ENCODE measurements around the gene EMILIN3. TPM values are rescaled to one million over a fixed set of nuclear protein-coding genes. Genes with fewer than 3 reads are reported as not detected.

EMILIN3 gene
- total and polyA plus RNA-seq, 2 of the 8 experiments (the other 6 are each of a cell fraction or from before 2014, with no cell fraction given) = 3.8 to 5.2 TPM

GRCh38 chr20:41363601-41364000 is 3.0 kb downstream of the EMILIN3 start:
- DNase-seq (ENCODE audit: low read depth in 1 of 2, low spot score in 2 of 2) (no peak), FAIRE-seq (no peak)
- no peak overlapping the region for H3K27ac ChIP-seq (ENCODE audit: low read depth, low read length)
- no peak overlapping the region for H4K5ac ChIP-seq (ENCODE audit: insufficient read length, low read depth, low read length)
- H3K56ac ChIP-seq (replicated peaks; ENCODE audit: insufficient read length, low read depth, low read length) = no peak overlapping the region
- POLR2A ChIA-PET (ENCODE audit: partially characterized antibody) = interaction anchor here (1.2 kb wide), 1 partner anchor 23 kb away, joined by 4 read pairs; the partner anchor contains the start of gene LPIN3
- H2AK5ac ChIP-seq (ENCODE audit: low read depth, low read length) = no peak overlapping the region
- H3K79me1 ChIP-seq (ENCODE audit: low read depth, low read length) = no peaks in the 10 kb centered on the region
- H3K79me2 ChIP-seq (ENCODE audit: control insufficient read depth in 1 of 2, insufficient read depth in 2 of 2, low read length in 2 of 2) = no peaks in the 10 kb centered on the region
- peaks cover 18 to 37% (median 34%) of the 10 kb centered on the region in 4 experiments for H3K27me3 ChIP-seq (replicated peaks in 1 of 4; ENCODE audit: control insufficient read depth in 3 of 4, extremely low read depth in 1 of 4, insufficient read depth in 3 of 4, low read length in 3 of 4)
- WGBS, 2 experiments (ENCODE audit: extremely low coverage in 1 of 2, insufficient coverage in 1 of 2, insufficient read length in 1 of 2, insufficient replicate concordance in 2 of 2, low coverage in 1 of 2, low lambda C conversion rate in 2 of 2, missing lambda C conversion rate in 1 of 2) = 89% methylated on average over 7 of the region's 7 CpGs; no CpG with 5 or more reads in 1 of the 2 experiments
- H3K23ac ChIP-seq (ENCODE audit: insufficient read length) = no peak overlapping the region
- H4K8ac ChIP-seq (ENCODE audit: extremely low read depth, insufficient read depth, low read length) = no peak overlapping the region
- H3K9me3 ChIP-seq (ENCODE audit: insufficient read depth in 2 of 2, low read depth in 1 of 2, low read length in 1 of 2) = no peaks in the 10 kb centered on the region
- no peak overlapping the region for H2BK12ac ChIP-seq (ENCODE audit: low read depth, low read length)
- H3K23me2 ChIP-seq (ENCODE audit: low read depth, low read length) = peaks cover 7% of the 10 kb centered on the region; the same call in 1 of the 2 replicates
- no peak overlapping the region for H2AFZ ChIP-seq (ENCODE audit: low read length)
- H3K14ac ChIP-seq (ENCODE audit: insufficient read length) = no peak overlapping the region
- peaks cover 0 to 2% (median 0%) of the 10 kb centered on the region in 4 experiments; a peak in 3 of 7 replicates for H3K4me1 ChIP-seq (replicated peaks in 1 of 4; ENCODE audit: control insufficient read depth in 3 of 4, insufficient read depth in 4 of 4, low read length in 3 of 4)
- H3K4me2 ChIP-seq (ENCODE audit: insufficient read depth in 1 of 2, low read depth in 2 of 2, low read length in 2 of 2) = no peak overlapping the region
- no peaks in the 10 kb centered on the region for H3K36me3 ChIP-seq (ENCODE audit: control insufficient read depth in 2 of 4, insufficient read depth in 4 of 4, low read length in 3 of 4)
- no peak overlapping the region for H2BK20ac ChIP-seq (ENCODE audit: low read length)
- CTCF ChIA-PET (ENCODE audit: partially characterized antibody) = interaction anchor here (0.8 to 2.0 kb wide), 8 partner anchors 11 to 209 kb away, joined by 3 to 6 read pairs (median 4); partner anchors contain the start of gene LPIN3
- no peak overlapping the region for H2BK120ac ChIP-seq (replicated peaks; ENCODE audit: low read depth, low read length)
- no peak overlapping the region for H2BK15ac ChIP-seq (ENCODE audit: low read length)
- no peak overlapping the region for H3K9ac ChIP-seq (replicated peaks in 1 of 4; ENCODE audit: extremely low read depth in 1 of 4, low read depth in 3 of 4, low read length in 3 of 4)
- no peak overlapping the region for H3K4me3 ChIP-seq (ENCODE audit: extremely low read depth in 1 of 4, insufficient read depth in 2 of 4, low read depth in 3 of 4, low read length in 4 of 4)
- H4K20me1 ChIP-seq (replicated peaks in 1 of 2; ENCODE audit: control insufficient read depth in 1 of 2, insufficient read depth in 2 of 2, low read length in 2 of 2) = peaks cover 2 to 10% of the 10 kb centered on the region in 2 experiments
- TF ChIP-seq ZNF274 (IDR thresholded peaks at IDR 0.05; ENCODE audit: borderline replicate concordance, extremely low read depth, low read length) = no peak
- TF ChIP-seq SIN3A (conservative IDR thresholded peaks at IDR 0.05 in 1 of 2, IDR thresholded peaks at IDR 0.05 in 1 of 2; ENCODE audit: low read depth in 1 of 2, low read length in 2 of 2) = no peak
- no peak for TF ChIP-seq CBX8 (IDR thresholded peaks at IDR 0.05; ENCODE audit: borderline replicate concordance, low read depth, low read length)
- no peak for TF ChIP-seq KDM1A (IDR thresholded peaks at IDR 0.05; ENCODE audit: borderline replicate concordance, low read length)
- no peak overlapping the region for H3K4ac ChIP-seq (replicated peaks; ENCODE audit: insufficient read length, low read depth, low read length)
- H4K91ac ChIP-seq (replicated peaks; ENCODE audit: insufficient read length, low read length) = no peak overlapping the region
- no peak overlapping the region for H3K18ac ChIP-seq (ENCODE audit: extremely low read depth, low read length)
- no peak overlapping the region for H2BK5ac ChIP-seq (ENCODE audit: low read depth, low read length)

All from H1 (cell line).